Activated CD8-positive, alpha-beta T cell treated with anti-CD3 and anti-CD28 coated beads for 36 hours (primary cell): ENCODE results near the gene BCAM. TPM values are rescaled to one million over a fixed set of nuclear protein-coding genes. Genes with fewer than 3 reads are reported as not detected.

Experiments
- ATAC-seq: fragments of 200-7000 bp; cut with Tn5 transposase; one replicate; pipeline ENCODE4 v1.10.0; 2021; ENCODE audit warnings: mild to moderate bottlenecking, moderate library complexity
- CTCF ChIA-PET: fragments of 350-600 bp; sonication (Branson Sonifier 250); formaldehyde crosslinking; loops from one replicate; lab custom pipeline; 2021; ENCODE audit warnings: antibody characterized with exemption; lab: Charles Lee
- POLR2A ChIA-PET: fragments of 350-600 bp; sonication (Branson Sonifier 250); formaldehyde crosslinking; loops from one replicate; lab custom pipeline; 2021; ENCODE audit warnings: antibody characterized with exemption; lab: Charles Lee
- DNase-seq: peaks from one replicate; pipeline ENCODE4 v3.0.0-alpha.2; 2020
- H3K27ac Mint-ChIP-seq: one replicate; pipeline ENCODE4 v1.8.0; 2021; ENCODE audit warnings: mild to moderate bottlenecking, mixed read lengths
- H3K27me3 Mint-ChIP-seq: one replicate; pipeline ENCODE4 v1.8.0; 2021; ENCODE audit warnings: mixed read lengths
- H3K36me3 Mint-ChIP-seq: one replicate; pipeline ENCODE4 v1.8.0; 2021; ENCODE audit warnings: low read depth, mixed read lengths
- H3K4me1 Mint-ChIP-seq: one replicate; pipeline ENCODE4 v1.8.0; 2021; ENCODE audit warnings: low read depth, mixed read lengths
- H3K4me3 Mint-ChIP-seq: one replicate; pipeline ENCODE4 v1.8.0; 2021; ENCODE audit warnings: mild to moderate bottlenecking, moderate library complexity, mixed read lengths
- H3K9me3 Mint-ChIP-seq: one replicate; pipeline ENCODE4 v1.8.0; 2021; ENCODE audit warnings: mixed read lengths
- intact Hi-C: fragments of 100-400 bp; cut with micrococcal nuclease; formaldehyde crosslinking; loops from one replicate; pipeline ENCODE4 v1.10.0; 2022
- total RNA-seq, 2 experiments: library from RNA; stranded (reverse); gene quantifications; one replicate each; pipeline ENCODE4 v1.2.3, GENCODE V29; 2021
- TF ChIP-seq, protein P1 (sequence below): fragments of 200-600 bp; IDR thresholded peaks from one replicate; pipeline ENCODE4 v1.8.0; 2022; ENCODE audit warnings: antibody characterized with exemption, mild to moderate bottlenecking

Gene BCAM
- total RNA-seq, 2 experiments from 2014 or later: not detected

DNA sequence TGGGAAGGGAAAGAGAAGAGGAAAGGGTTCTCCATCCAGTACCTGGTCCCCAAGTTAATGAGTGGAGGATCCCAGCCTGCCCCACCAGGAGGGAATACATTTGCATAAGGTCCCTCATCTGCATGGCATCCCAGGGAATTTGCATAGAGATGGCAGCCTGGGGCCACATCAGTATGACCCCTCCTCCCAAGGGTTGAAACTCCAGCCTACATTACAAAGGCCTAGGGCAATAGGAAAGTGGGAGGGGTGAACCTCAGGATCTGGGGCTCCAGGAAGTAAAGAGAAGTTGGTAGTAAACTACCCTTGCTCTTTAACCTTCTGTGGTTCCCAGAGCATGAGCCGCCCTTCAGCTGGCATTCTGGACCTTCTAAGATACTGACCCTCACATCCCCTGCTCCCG, 30.4 kb downstream of the BCAM start:
- H3K9me3 Mint-ChIP-seq: no peaks in the 10 kb centered on the region
- CTCF ChIA-PET: no interaction called here
- intact Hi-C loops: no loop called here
- peaks cover 3% of the 10 kb centered on the region for H3K4me1 Mint-ChIP-seq
- no peaks in the 10 kb centered on the region for H3K36me3 Mint-ChIP-seq
- H3K4me3 Mint-ChIP-seq: no peak overlapping the region
- TF ChIP-seq, protein P1, sequence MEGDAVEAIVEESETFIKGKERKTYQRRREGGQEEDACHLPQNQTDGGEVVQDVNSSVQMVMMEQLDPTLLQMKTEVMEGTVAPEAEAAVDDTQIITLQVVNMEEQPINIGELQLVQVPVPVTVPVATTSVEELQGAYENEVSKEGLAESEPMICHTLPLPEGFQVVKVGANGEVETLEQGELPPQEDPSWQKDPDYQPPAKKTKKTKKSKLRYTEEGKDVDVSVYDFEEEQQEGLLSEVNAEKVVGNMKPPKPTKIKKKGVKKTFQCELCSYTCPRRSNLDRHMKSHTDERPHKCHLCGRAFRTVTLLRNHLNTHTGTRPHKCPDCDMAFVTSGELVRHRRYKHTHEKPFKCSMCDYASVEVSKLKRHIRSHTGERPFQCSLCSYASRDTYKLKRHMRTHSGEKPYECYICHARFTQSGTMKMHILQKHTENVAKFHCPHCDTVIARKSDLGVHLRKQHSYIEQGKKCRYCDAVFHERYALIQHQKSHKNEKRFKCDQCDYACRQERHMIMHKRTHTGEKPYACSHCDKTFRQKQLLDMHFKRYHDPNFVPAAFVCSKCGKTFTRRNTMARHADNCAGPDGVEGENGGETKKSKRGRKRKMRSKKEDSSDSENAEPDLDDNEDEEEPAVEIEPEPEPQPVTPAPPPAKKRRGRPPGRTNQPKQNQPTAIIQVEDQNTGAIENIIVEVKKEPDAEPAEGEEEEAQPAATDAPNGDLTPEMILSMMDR: no peak
- POLR2A ChIA-PET: no interaction called here
- DNase-seq: no peak
- H3K27me3 Mint-ChIP-seq: no peaks in the 10 kb centered on the region
- ATAC-seq: no peak
- H3K27ac Mint-ChIP-seq: no peak overlapping the region

DNA sequence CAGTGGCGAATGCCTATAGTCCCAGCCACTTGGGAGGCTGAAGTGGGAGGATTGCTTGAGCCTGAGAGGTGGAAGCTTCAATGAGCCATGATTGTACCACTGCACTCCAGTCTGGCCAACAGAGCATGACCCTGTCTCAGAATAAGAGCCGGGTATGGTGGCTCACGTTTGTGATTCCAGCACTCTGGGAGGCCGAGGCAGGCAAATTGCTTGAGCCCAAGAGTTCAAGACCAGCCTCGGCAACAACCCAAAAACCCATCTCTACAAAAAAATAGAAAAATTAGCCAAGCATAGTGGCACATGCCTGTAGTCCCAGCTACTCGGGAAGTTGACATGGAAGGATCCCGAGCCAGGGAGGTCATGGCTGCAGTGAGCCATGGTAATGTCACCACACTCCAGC, 31.9 kb downstream of the BCAM start:
- Mint-ChIP-seq H3K4me3 (no peak overlapping the region), H3K4me1 (peaks cover 11% of the 10 kb centered on the region), H3K9me3 (no peaks in the 10 kb centered on the region), H3K27ac (no peak overlapping the region), H3K36me3 (no peaks in the 10 kb centered on the region), H3K27me3 (peaks cover 6% of the 10 kb centered on the region)
- no peak for DNase-seq
- TF ChIP-seq, protein P1: no peak
- intact Hi-C loops: no loop called here
- POLR2A ChIA-PET: interaction anchor here (0.6 kb wide), 1 partner anchor 149 kb away, joined by 5 read pairs; no protein-coding TSS in a partner anchor
- CTCF ChIA-PET: interaction anchor here (1.0 to 4.5 kb wide), 2 partner anchors 57 to 70 kb away, joined by 3 to 30 read pairs; no protein-coding TSS in a partner anchor
- ATAC-seq: no peak

DNA sequence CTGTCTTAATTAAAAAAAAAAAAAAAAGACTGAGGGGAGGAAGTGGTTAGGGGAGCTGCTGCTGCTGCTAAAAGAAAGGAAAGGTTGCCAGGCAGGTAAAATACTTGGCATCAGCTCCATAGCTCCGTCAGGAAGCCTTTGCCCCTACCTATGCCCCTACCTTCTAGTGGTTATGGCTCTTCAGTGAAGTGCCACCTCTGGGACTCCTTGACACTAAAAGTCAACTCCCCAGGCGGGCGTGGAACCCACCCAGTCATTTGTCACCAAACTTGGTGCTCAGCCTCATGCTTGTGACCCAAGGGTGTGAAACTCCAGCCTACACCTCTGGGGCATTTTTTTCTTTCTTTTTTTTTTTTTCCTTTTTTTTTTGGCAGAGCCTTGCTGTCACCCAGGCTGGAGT, 32.3 kb downstream of the BCAM start:
- POLR2A ChIA-PET: interaction anchor here (0.6 kb wide), 1 partner anchor 150 kb away, joined by 5 read pairs; no protein-coding TSS in a partner anchor

DNA sequence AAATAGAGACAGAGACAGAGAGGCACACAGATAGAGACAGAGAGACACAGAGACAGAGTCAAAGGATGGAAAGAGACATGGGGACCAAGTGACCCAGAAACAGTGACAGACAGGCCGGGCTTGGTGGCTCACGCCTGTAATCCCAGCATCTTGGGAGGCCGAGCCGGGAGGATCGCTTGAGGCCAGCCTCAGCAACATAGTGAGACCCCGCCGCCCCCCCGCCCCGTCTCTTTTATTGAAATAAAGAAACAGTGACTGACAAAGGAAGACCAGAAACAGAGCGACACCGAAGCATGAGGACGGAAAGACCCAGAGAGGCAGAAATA, 36.3 kb downstream of the BCAM start:
- POLR2A ChIA-PET: no interaction called here
- CTCF ChIA-PET: interaction anchor here (1.0 to 1.4 kb wide), 4 partner anchors 11 to 124 kb away, joined by 3 to 6 read pairs (median 3); no protein-coding TSS in a partner anchor
- intact Hi-C loops: loop anchor here (2.0 kb wide), 1 partner anchor 44 kb away; no protein-coding TSS in a partner anchor
- H3K4me3 Mint-ChIP-seq: peak overlapping the region; percentile 76
- H3K36me3 Mint-ChIP-seq: no peaks in the 10 kb centered on the region
- DNase-seq (peak; percentile 17), ATAC-seq (no peak)
- H3K27me3 Mint-ChIP-seq: peaks cover 25% of the 10 kb centered on the region
- H3K4me1 Mint-ChIP-seq: peaks cover 20% of the 10 kb centered on the region
- H3K27ac Mint-ChIP-seq: peak overlapping the region; percentile 76
- TF ChIP-seq, protein P1: no peak
- no peaks in the 10 kb centered on the region for H3K9me3 Mint-ChIP-seq

More for the DNA sequence above, 32.3 kb downstream of the BCAM start:
- Mint-ChIP-seq H3K27ac (no peak overlapping the region), H3K27me3 (peaks cover 6% of the 10 kb centered on the region), H3K36me3 (no peaks in the 10 kb centered on the region), H3K4me1 (peaks cover 11% of the 10 kb centered on the region), H3K4me3 (no peak overlapping the region), H3K9me3 (no peaks in the 10 kb centered on the region)
- DNase-seq (peak; percentile 30), ATAC-seq (no peak)
- CTCF ChIA-PET: interaction anchor here (1.0 to 4.5 kb wide), 2 partner anchors 57 to 70 kb away, joined by 3 to 30 read pairs; no protein-coding TSS in a partner anchor
- intact Hi-C loops: no loop called here
- TF ChIP-seq, protein P1: no peak

DNA sequence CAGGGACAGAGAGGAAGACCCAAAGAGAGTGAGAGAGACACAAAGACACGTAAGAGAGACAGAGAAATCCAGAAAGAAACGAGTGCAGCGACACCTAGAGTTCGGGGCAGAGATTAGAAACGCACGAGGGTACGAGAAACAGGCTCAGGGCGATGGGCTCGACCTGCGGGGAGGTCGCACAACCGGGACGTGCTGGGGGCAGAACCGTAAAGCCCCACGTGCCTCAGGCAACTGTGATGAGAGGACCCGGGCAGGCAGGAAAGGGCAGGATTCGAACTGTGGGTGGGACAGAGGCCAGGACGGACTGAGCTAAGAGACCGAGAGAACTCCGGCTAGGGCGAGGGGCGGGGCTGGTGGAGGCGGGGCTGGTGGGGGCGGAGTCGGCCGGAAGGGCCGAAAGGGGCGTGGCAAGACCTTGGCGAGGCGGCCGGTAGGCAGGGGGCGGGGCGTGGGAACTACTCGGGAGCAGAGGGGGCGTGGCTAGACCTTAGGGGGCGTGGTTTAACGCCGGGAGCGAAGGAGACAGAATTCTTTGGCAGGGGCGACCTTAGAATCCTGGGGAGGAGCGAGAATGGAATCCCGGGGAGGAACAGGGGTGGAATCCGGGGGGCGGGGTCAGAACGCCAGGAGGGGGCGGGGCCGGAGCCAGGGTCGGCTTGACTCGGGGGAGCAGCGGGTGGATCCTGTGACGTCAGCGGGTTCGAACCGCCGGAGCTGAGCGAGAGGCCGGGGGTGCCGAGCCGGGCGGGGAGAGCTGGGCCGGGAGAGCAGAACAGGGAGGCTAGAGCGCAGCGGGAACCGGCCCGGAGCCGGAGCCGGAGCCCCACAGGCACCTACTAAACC, 36.9 kb downstream of the BCAM start, which contains the start of gene NECTIN2:
NECTIN2 (plus strand) TSS at position 686 of the 843 bp plus-strand sequence. CDS start 229 bp downstream, outside the sequence.
- Mint-ChIP-seq H3K9me3 (no peaks in the 10 kb centered on the region), H3K4me1 (peaks cover 20% of the 10 kb centered on the region), H3K4me3 (peak within 1 kb of the TSS; percentile 76), H3K36me3 (no peaks in the 10 kb centered on the region), H3K27me3 (peaks cover 25% of the 10 kb centered on the region), H3K27ac (peak within 1 kb of the TSS; percentile 76)
- DNase-seq (peak; percentile 95), ATAC-seq (peak; percentile 83)
- intact Hi-C loops: loop anchor here (2.0 kb wide), 1 partner anchor 45 kb away; no protein-coding TSS in a partner anchor
- TF ChIP-seq, protein P1: no peak
- POLR2A ChIA-PET: no interaction called here
- CTCF ChIA-PET: interaction anchor here (0.7 to 1.4 kb wide), 7 partner anchors 10 to 124 kb away, joined by 3 to 6 read pairs (median 3); no protein-coding TSS in a partner anchor
